PC-3 (cell line): Measurements from ENCODE around the gene SYK. TPM values are rescaled to one million over a fixed set of nuclear protein-coding genes. Genes with fewer than 3 reads are reported as not detected.

Experiments
- ATAC-seq: fragments of 200-7000 bp; cut with Tn5 transposase; 2 replicates; pipeline ENCODE4 v1.9.1; 2020; ENCODE audit warnings: mild to moderate bottlenecking, moderate library complexity
- BruUV-seq: library from RNA; stranded (reverse); fragments of 400-500 nt; replicated peaks from 2 replicates; lab custom pipeline; 2021; lab: Mats Ljungman, UMichigan
- CTCF ChIA-PET: fragments of 300-600 bp; sonication (Branson Sonifier 250); formaldehyde crosslinking; loops from one replicate; lab custom pipeline; 2022; ENCODE audit warnings: antibody characterized with exemption; lab: Charles Lee
- POLR2A ChIA-PET: fragments of 300-600 bp; sonication (Branson Sonifier 250); formaldehyde crosslinking; loops from one replicate; lab custom pipeline; 2022; ENCODE audit warnings: antibody characterized with exemption; ENCODE audit not compliant: unreplicated experiment; lab: Charles Lee
- DNase-seq: peaks from one replicate; pipeline ENCODE4 v3.0.0-alpha.2; 2015
- H2AFZ ChIP-seq: fragments of 300-600 bp; sonication (generic); 2 replicates; pipeline ENCODE4 v1.6.0; 2016; ENCODE audit warnings: antibody characterized with exemption, low read length
- H3F3A ChIP-seq: fragments of 300-600 bp; sonication (generic); one replicate; pipeline ENCODE4 v1.6.0; 2017; ENCODE audit warnings: antibody characterized with exemption, low read length, control low read depth, mild to moderate bottlenecking; ENCODE audit not compliant: unreplicated experiment
- H3K27ac ChIP-seq: fragments of 300-600 bp; sonication (generic); 2 replicates; pipeline ENCODE4 v1.5.1; 2016; ENCODE audit warnings: mild to moderate bottlenecking, low read length
- H3K27me3 ChIP-seq: fragments of 300-600 bp; sonication (generic); 2 replicates; pipeline ENCODE4 v1.6.1; 2016; ENCODE audit warnings: low read length, mixed read lengths
- H3K36me3 ChIP-seq: fragments of 300-600 bp; sonication (generic); 2 replicates; pipeline ENCODE4 v1.6.1; 2016; ENCODE audit warnings: low read depth, mixed run types, low read length, mixed read lengths
- H3K4me1 ChIP-seq: fragments of 300-600 bp; sonication (generic); 2 replicates; pipeline ENCODE4 v1.5.1; 2016; ENCODE audit warnings: low read length; ENCODE audit not compliant: insufficient read depth
- H3K4me2 ChIP-seq: fragments of 300-600 bp; sonication (generic); 2 replicates; pipeline ENCODE4 v1.6.0; 2016; ENCODE audit warnings: low read length
- H3K4me3 ChIP-seq: fragments of 300-600 bp; sonication (generic); 2 replicates; pipeline ENCODE4 v1.5.1; 2016; ENCODE audit warnings: mild to moderate bottlenecking, low read length, mixed read lengths
- H3K79me2 ChIP-seq: fragments of 300-600 bp; sonication (generic); 2 replicates; pipeline ENCODE4 v1.6.1; 2017; ENCODE audit warnings: low read length, mixed read lengths
- H3K9ac ChIP-seq: fragments of 300-600 bp; sonication (generic); 2 replicates; pipeline ENCODE4 v1.6.0; 2016; ENCODE audit warnings: mild to moderate bottlenecking, low read length
- H3K9me2 ChIP-seq: fragments of 300-600 bp; sonication (generic); replicated peaks from 2 replicates; pipeline ENCODE4 v1.6.1; 2016; ENCODE audit warnings: mixed run types, low read length, mixed read lengths
- H3K9me3 ChIP-seq: fragments of 300-600 bp; sonication (generic); 2 replicates; pipeline ENCODE4 v1.6.1; 2016; ENCODE audit warnings: low read length, mixed read lengths
- H4K20me1 ChIP-seq: fragments of 300-600 bp; sonication (generic); 2 replicates; pipeline ENCODE4 v1.6.1; 2016; ENCODE audit warnings: low read length, mixed read lengths
- EZH2 ChIP-seq: fragments of 300-600 bp; sonication (generic); IDR thresholded peaks from one replicate; pipeline ENCODE4 v1.6.1; 2017; ENCODE audit warnings: antibody characterized with exemption, mild to moderate bottlenecking, low read length; ENCODE audit not compliant: unreplicated experiment
- EZH2phosphoT487 ChIP-seq: fragments of 300-600 bp; sonication (generic); IDR thresholded peaks from 2 replicates; pipeline ENCODE4 v1.6.1; 2018; ENCODE audit warnings: mild to moderate bottlenecking, antibody characterized with exemption, low read length, borderline replicate concordance
- intact Hi-C: fragments of 100-400 bp; cut with micrococcal nuclease; formaldehyde crosslinking; loops from 2 replicates; pipeline ENCODE4 v1.9.0; 2023
- total RNA-seq: library from RNA; depleted of rRNA; stranded (reverse); fragments of >200 nt; gene quantifications from 2 replicates; pipeline ENCODE4 v1.2.3, GENCODE V29; 2014
- TF ChIP-seq, protein P1 (sequence below): fragments of 300-600 bp; sonication (generic); conservative IDR thresholded peaks from 2 replicates; pipeline ENCODE4 v1.5.1; 2017; ENCODE audit warnings: antibody characterized with exemption, low read depth, mild to moderate bottlenecking, low read length

SYK gene
- total RNA-seq, 1 experiment from 2014 or later: 12.9 TPM

DNA sequence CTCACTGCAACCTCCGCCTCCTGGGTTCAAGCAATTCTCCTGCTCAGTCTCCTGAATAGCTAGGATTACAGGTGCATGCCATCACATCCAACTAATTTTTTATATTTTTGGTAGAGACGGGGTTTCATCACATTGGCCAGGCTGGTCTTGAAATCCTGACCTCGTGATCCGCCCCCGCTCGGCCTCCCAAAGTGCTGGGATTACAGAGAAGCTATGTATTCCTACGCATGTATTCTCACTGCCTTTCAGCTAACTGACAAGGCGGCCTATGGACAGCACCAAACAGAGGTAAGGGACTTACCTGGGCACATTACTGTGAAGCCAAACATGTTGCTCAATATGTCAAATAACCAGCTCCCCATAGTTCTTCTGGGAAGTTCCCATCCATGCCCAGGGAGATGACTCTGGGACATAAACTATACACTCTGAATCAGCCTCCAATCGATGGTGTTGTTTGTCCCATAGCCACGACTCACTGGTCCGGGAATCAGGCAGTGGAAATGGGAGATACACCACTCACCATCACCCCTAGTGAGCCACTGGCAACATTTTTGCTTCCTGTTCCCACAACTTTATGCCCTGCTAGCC lies 114.6 kb downstream of the SYK start:
- POLR2A ChIA-PET: interaction anchor here (0.7 kb wide), 1 partner anchor 118 kb away, joined by 4 read pairs; no protein-coding TSS in a partner anchor
- ATAC-seq (no peak), DNase-seq (peak; percentile 14)
- H3K27me3 ChIP-seq: no peaks in the 10 kb centered on the region
- no peak overlapping the region for H2AFZ ChIP-seq
- no peak overlapping the region for H3K9ac ChIP-seq
- TF ChIP-seq EZH2phosphoT487: no peak
- TF ChIP-seq, protein P1, sequence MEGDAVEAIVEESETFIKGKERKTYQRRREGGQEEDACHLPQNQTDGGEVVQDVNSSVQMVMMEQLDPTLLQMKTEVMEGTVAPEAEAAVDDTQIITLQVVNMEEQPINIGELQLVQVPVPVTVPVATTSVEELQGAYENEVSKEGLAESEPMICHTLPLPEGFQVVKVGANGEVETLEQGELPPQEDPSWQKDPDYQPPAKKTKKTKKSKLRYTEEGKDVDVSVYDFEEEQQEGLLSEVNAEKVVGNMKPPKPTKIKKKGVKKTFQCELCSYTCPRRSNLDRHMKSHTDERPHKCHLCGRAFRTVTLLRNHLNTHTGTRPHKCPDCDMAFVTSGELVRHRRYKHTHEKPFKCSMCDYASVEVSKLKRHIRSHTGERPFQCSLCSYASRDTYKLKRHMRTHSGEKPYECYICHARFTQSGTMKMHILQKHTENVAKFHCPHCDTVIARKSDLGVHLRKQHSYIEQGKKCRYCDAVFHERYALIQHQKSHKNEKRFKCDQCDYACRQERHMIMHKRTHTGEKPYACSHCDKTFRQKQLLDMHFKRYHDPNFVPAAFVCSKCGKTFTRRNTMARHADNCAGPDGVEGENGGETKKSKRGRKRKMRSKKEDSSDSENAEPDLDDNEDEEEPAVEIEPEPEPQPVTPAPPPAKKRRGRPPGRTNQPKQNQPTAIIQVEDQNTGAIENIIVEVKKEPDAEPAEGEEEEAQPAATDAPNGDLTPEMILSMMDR: no peak
- no peak for TF ChIP-seq EZH2
- no peaks in the 10 kb centered on the region for H3K9me3 ChIP-seq
- no peaks in the 10 kb centered on the region for H3K4me1 ChIP-seq
- no peaks in the 10 kb centered on the region for H3K79me2 ChIP-seq
- no TSS peak for BruUV-seq
- intact Hi-C loops: loop anchor here (10.0 kb wide), 1 partner anchor 169 kb away; no protein-coding TSS in a partner anchor
- H3K27ac ChIP-seq: no peak overlapping the region
- H3K4me2 ChIP-seq: no peak overlapping the region
- no peaks in the 10 kb centered on the region for H3F3A ChIP-seq
- no peak overlapping the region for H3K4me3 ChIP-seq
- CTCF ChIA-PET: interaction anchor here (0.6 to 1.1 kb wide), 5 partner anchors 19 to 510 kb away, joined by 3 to 6 read pairs (median 3); no protein-coding TSS in a partner anchor
- no peaks in the 10 kb centered on the region for H3K36me3 ChIP-seq
- H4K20me1 ChIP-seq: no peaks in the 10 kb centered on the region
- no peaks in the 10 kb centered on the region for H3K9me2 ChIP-seq

DNA sequence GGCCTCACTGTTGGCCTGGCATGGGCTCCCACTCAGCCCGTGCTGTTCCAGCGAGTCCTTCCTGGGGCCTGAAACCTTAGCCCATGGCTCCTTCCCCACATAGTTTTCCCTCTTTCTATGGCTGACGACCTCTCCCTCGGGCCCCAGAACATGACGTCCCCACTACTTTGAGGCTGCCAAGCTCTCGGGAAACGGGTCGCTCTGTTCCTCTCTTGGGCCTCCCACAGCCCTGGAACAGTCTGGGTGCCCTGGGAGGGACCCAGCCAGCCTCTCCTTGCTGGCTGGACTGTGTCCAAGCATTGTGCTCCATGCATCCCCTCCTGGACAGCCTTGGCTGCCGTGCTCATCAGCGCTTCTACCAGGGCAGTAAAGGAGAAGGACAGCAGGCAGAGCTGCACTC lies 118.3 kb downstream of the SYK start:
- CTCF ChIA-PET: no interaction called here
- no peak overlapping the region for H2AFZ ChIP-seq
- H3K79me2 ChIP-seq: no peaks in the 10 kb centered on the region
- DNase-seq (no peak), ATAC-seq (no peak)
- POLR2A ChIA-PET: no interaction called here
- H3K4me1 ChIP-seq: no peaks in the 10 kb centered on the region
- H3K27me3 ChIP-seq: no peaks in the 10 kb centered on the region
- intact Hi-C loops: loop anchor here (10.0 kb wide), 1 partner anchor 165 kb away; no protein-coding TSS in a partner anchor
- BruUV-seq: no TSS peak
- no peak overlapping the region for H3K4me2 ChIP-seq
- no peaks in the 10 kb centered on the region for H3K36me3 ChIP-seq
- no peak overlapping the region for H3K27ac ChIP-seq
- no peaks in the 10 kb centered on the region for H3K9me3 ChIP-seq
- no peaks in the 10 kb centered on the region for H3F3A ChIP-seq
- no peak overlapping the region for H3K9ac ChIP-seq
- H3K4me3 ChIP-seq: no peak overlapping the region
- TF ChIP-seq EZH2phosphoT487 (no peak), EZH2 (no peak)
- TF ChIP-seq, protein P1: no peak
- H4K20me1 ChIP-seq: no peaks in the 10 kb centered on the region
- H3K9me2 ChIP-seq: no peaks in the 10 kb centered on the region

DNA sequence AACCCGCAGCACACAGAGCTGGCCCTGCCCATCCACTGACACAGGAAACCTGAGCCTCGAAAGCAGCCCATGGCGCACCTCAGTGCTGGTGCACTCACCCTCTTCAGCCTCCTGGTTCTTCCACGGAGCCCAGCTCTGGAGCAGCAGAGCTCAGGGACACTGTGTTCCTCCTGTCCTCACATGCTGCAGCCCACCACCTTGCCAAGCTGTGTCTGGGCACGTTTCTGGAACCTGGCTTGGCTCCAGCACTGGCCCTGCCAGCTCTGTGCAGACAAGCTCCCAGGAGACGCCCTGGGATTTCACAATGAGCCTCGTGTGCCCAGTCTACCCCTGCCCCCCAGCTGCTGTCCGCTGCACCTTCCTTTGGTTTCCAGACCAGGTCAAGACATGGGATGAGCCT lies 119.5 kb downstream of the SYK start:
- BruUV-seq: no TSS peak
- ChIA-PET POLR2A (no interaction called here), CTCF (no interaction called here)
- Histone ChIP-seq H3K27me3 (no peaks in the 10 kb centered on the region), H3K4me2 (no peak overlapping the region), H3K9me2 (no peaks in the 10 kb centered on the region), H4K20me1 (no peaks in the 10 kb centered on the region), H3K36me3 (no peaks in the 10 kb centered on the region), H3K27ac (no peak overlapping the region), H3K9ac (no peak overlapping the region), H3K79me2 (no peaks in the 10 kb centered on the region), H3K4me3 (no peak overlapping the region), H3F3A (no peaks in the 10 kb centered on the region), H3K4me1 (no peaks in the 10 kb centered on the region), H3K9me3 (no peaks in the 10 kb centered on the region), H2AFZ (no peak overlapping the region)
- DNase-seq (no peak), ATAC-seq (no peak)
- TF ChIP-seq EZH2 (no peak), EZH2phosphoT487 (no peak)
- TF ChIP-seq, protein P1: no peak
- intact Hi-C loops: no loop called here
